GM12878 (cell line): ENCODE results near the gene GPR176. TPM values are rescaled to one million over a fixed set of nuclear protein-coding genes. Genes with fewer than 3 reads are reported as not detected.

Experiments
- ATAC-seq: fragments of 200-7000 bp; cut with Tn5 transposase; 3 replicates; pipeline ENCODE4 v1.9.1; 2020; ENCODE audit warnings: mild to moderate bottlenecking, moderate library complexity
- BruUV-seq: library from RNA; stranded (reverse); fragments of 400-500 nt; replicated peaks from 2 replicates; lab custom pipeline; 2021; lab: Mats Ljungman, UMichigan
- CTCF ChIA-PET: fragments of 300-600 bp; sonication (Branson Sonifier 250); formaldehyde crosslinking; extraction: SDS; loops from one replicate; lab custom pipeline; 2021; ENCODE audit warnings: inconsistent platforms; lab: Yijun Ruan, JAX
- POLR2A ChIA-PET: fragments of 350-600 bp; formaldehyde crosslinking; extraction: SDS; loops from one replicate; lab custom pipeline; 2021; ENCODE audit warnings: inconsistent platforms; lab: Charles Lee
- RAD21 ChIA-PET: fragments of 300-600 bp; sonication (Branson Sonifier 250); formaldehyde crosslinking; loops from one replicate; lab custom pipeline; 2023; ENCODE audit warnings: antibody characterized with exemption; ENCODE audit not compliant: unreplicated experiment; lab: Charles Lee
- SMC1A ChIA-PET: fragments of 300-600 bp; sonication (Branson Sonifier 250); formaldehyde crosslinking; loops from one replicate; lab custom pipeline; 2023; ENCODE audit not compliant: unreplicated experiment, uncharacterized antibody; lab: Charles Lee
- DNase-seq: peaks from one replicate; pipeline ENCODE4 v3.0.0-alpha.2; 2011; ENCODE audit warnings: low read depth, low spot score
- FAIRE-seq: peaks from 3 replicates; lab custom pipeline; 2011; peaks lifted over from hg19 to GRCh38; lab: Jason Lieb, UNC
- H2AFZ ChIP-seq: 2 replicates; pipeline ENCODE4 v1.6.0; 2011; ENCODE audit warnings: low read depth, low read length, control low read depth; ENCODE audit not compliant: control insufficient read depth
- H3K27ac ChIP-seq: 2 replicates; pipeline ENCODE4 v1.5.1; 2011; ENCODE audit warnings: control low read depth; ENCODE audit not compliant: control insufficient read depth, insufficient read depth
- H3K27me3 ChIP-seq, 2 experiments: replicated peaks in 1 of 2; 2 replicates each; pipeline versions ENCODE4 v1.6.0 to v1.6.1; 2011; ENCODE audit warnings: low read length in 1 of 2; ENCODE audit not compliant: control insufficient read depth in 2 of 2, insufficient read depth in 2 of 2
- H3K36me3 ChIP-seq, 2 experiments: 2 replicates each; pipeline ENCODE4 v1.5.1; 2011; ENCODE audit warnings: low read length in 1 of 2; ENCODE audit not compliant: control insufficient read depth in 2 of 2, insufficient read depth in 2 of 2
- H3K4me1 ChIP-seq: 2 replicates; pipeline ENCODE4 v1.6.1; 2011; ENCODE audit warnings: mild to moderate bottlenecking, low read length, moderate library complexity, mixed read lengths; ENCODE audit not compliant: control insufficient read depth, insufficient read depth
- H3K4me2 ChIP-seq: 2 replicates; pipeline ENCODE4 v1.6.0; 2011; ENCODE audit warnings: control low read depth; ENCODE audit not compliant: control insufficient read depth, insufficient read depth
- H3K4me3 ChIP-seq: fragments of 200-600 bp; sonication (generic); 2 replicates; pipeline ENCODE4 v1.5.1; 2016
- H3K79me2 ChIP-seq: 2 replicates; pipeline ENCODE4 v1.6.0; 2011; ENCODE audit warnings: low read length; ENCODE audit not compliant: control insufficient read depth, insufficient read depth
- H3K9ac ChIP-seq: 2 replicates; pipeline ENCODE4 v1.8.0; 2011; ENCODE audit warnings: low read length, control low read depth, mixed read lengths; ENCODE audit not compliant: control insufficient read depth, insufficient read depth
- H3K9me3 ChIP-seq: replicated peaks from 3 replicates; pipeline ENCODE4 v1.5.1; 2011; ENCODE audit warnings: mild to moderate bottlenecking, low read length; ENCODE audit not compliant: control insufficient read depth, insufficient read depth
- H4K20me1 ChIP-seq: 2 replicates; pipeline ENCODE4 v1.6.0; 2011; ENCODE audit not compliant: control insufficient read depth, insufficient read depth
- BCLAF1 ChIP-seq: fragments of 450-650 bp; IDR thresholded peaks from 2 replicates; pipeline ENCODE4 v1.6.1; 2017; ENCODE audit warnings: antibody characterized with exemption, mild to moderate bottlenecking, moderate library complexity
- CEBPB ChIP-seq, 2 experiments: fragments of 150-350 bp in 1 of 2; IDR thresholded peaks; 2 replicates each; pipeline ENCODE4 v1.6.1; 2012 to 2014; ENCODE audit warnings: low read depth in 2 of 2, low read length in 2 of 2, borderline replicate concordance in 1 of 2, inconsistent platforms in 1 of 2
- CHD4 ChIP-seq: fragments of 200-600 bp; sonication (generic); IDR thresholded peaks from 2 replicates; pipeline ENCODE4 v1.6.1; 2016; ENCODE audit warnings: mild to moderate bottlenecking
- MYB ChIP-seq: fragments of 150-350 bp; IDR thresholded peaks from 2 replicates; pipeline ENCODE4 v1.6.1; 2014; ENCODE audit warnings: mild to moderate bottlenecking, low read depth, low read length, borderline replicate concordance
- NFYA ChIP-seq: IDR thresholded peaks from 2 replicates; pipeline ENCODE4 v1.6.1; 2011; ENCODE audit warnings: low read depth, mild to moderate bottlenecking, low read length, improper control_type of control experiment, borderline replicate concordance
- SP1 ChIP-seq: IDR thresholded peaks from one replicate; pipeline ENCODE4 v1.6.1; 2011; ENCODE audit warnings: low read depth, low read length
- SPI1 ChIP-seq: IDR thresholded peaks from 2 replicates; pipeline ENCODE4 v1.6.1; 2011; ENCODE audit warnings: low read depth, mild to moderate bottlenecking, low read length, moderate library complexity, borderline replicate concordance; ENCODE audit not compliant: insufficient read depth
- ZBED1 ChIP-seq: IDR thresholded peaks from 2 replicates; pipeline ENCODE4 v1.6.1; 2016; ENCODE audit warnings: borderline replicate concordance
- WGBS: methylation state at CpG from one replicate; pipeline ENCODE4 v1.1.6; 2016; ENCODE audit warnings: low lambda C conversion rate; ENCODE audit not compliant: insufficient replicate concordance, insufficient coverage; ENCODE audit errors: missing lambda C conversion rate; 5-methylcytosine and 5-hydroxymethylcytosine counted together
- in situ Hi-C: fragments of 300-500 bp; cut with MboI; formaldehyde crosslinking; loops from 9 replicates; pipeline ENCODE4 v1.14.3; 2018; ENCODE audit warnings: mixed read lengths
- intact Hi-C: fragments of 100-400 bp; cut with micrococcal nuclease; formaldehyde crosslinking; loops from one replicate; pipeline ENCODE4 v1.14.2; 2022; ENCODE audit not compliant: unreplicated experiment
- polyA plus RNA-seq, 11 experiments: library from polyadenylated mRNA; depleted of rRNA in 4 of 11; unstranded in 6 of 11; stranded (reverse) in 5 of 11; fragments of >200 nt; fragmentation: Nextera tagmentation in 4 of 11; fragmentation: Illumina TruSeq in 1 of 11; extraction: Ambion mirVana in 4 of 11; extraction: Trizol in 1 of 11; gene quantifications; 1 replicate in 1 of 11; 2 replicates in 10 of 11; pipeline versions ENCODE4 v1.2.1 to v1.2.3, GENCODE V29; 2011 to 2016; ENCODE audit warnings: inconsistent platforms in 2 of 11, missing spikeins in 2 of 11, low read depth in 1 of 11
- total RNA-seq, 4 experiments: library from RNA; depleted of rRNA in 3 of 4; stranded (reverse); fragments of >200 nt in 3 of 4; fragmentation: Illumina TruSeq in 1 of 4; extraction: Trizol in 1 of 4; gene quantifications; 2 replicates each; pipeline versions ENCODE4 v1.2.1 to v1.2.3, GENCODE V29; 2013 to 2021

GPR176 gene
- total and polyA plus RNA-seq, 10 of the 15 experiments (the other 5 are each of a cell fraction or from before 2014, with no cell fraction given): 0.02 to 0.33 (median 0.16) TPM; not detected in 4

GRCh38 chr15:39889601-39890000 lies 30.5 kb downstream of the GPR176 start:
- Histone ChIP-seq H3K4me2 (no peak overlapping the region), H3K9ac (no peak overlapping the region), H4K20me1 (no peaks in the 10 kb centered on the region), H3K27ac (no peak overlapping the region), H3K79me2 (no peaks in the 10 kb centered on the region), H3K4me3 (no peak overlapping the region), H3K27me3 (no peaks in the 10 kb centered on the region), H3K9me3 (no peaks in the 10 kb centered on the region), H3K4me1 (no peaks in the 10 kb centered on the region), H3K36me3 (no peaks in the 10 kb centered on the region), H2AFZ (no peak overlapping the region)
- intact Hi-C loops (loop anchor here (10.0 kb wide), 1 partner anchor 385 kb away; no protein-coding TSS in a partner anchor), in situ Hi-C loops (loop anchor here (10.0 kb wide), 1 partner anchor 385 kb away; no protein-coding TSS in a partner anchor)
- FAIRE-seq: no peak
- ChIA-PET CTCF (interaction anchor here (1.1 to 3.1 kb wide), 3 partner anchors 15 to 420 kb away, joined by 3 to 18 read pairs (median 12); partner anchors contain the start of gene SRP14), RAD21 (interaction anchor here (2.2 kb wide), 1 partner anchor 118 kb away, joined by 5 read pairs; no protein-coding TSS in a partner anchor), SMC1A (interaction anchor here (1.4 kb wide), 1 partner anchor 141 kb away, joined by 4 read pairs; no protein-coding TSS in a partner anchor), POLR2A (no interaction called here)
- no peak for ATAC-seq
- 70% methylated on average over 3 of the region's 3 CpGs for WGBS
- no peak for DNase-seq
- TF ChIP-seq MYB: no peak
- TF ChIP-seq CHD4: no peak
- TF ChIP-seq CEBPB (IDR thresholded peaks at IDR 0.05; ENCODE audit: borderline replicate concordance in 1 of 2, low read depth in 2 of 2, low read length in 2 of 2): no peak
- TF ChIP-seq ZBED1: no peak
- TF ChIP-seq BCLAF1: no peak
- no peak for TF ChIP-seq SPI1
- no peak for TF ChIP-seq NFYA
- no peak for TF ChIP-seq SP1
- no TSS peak for BruUV-seq
